Keratinocyte (primary cell): ENCODE results near the gene SNX13. TPM values are rescaled to one million over a fixed set of nuclear protein-coding genes. Genes with fewer than 3 reads are reported as not detected.

Experiments
- DNase-seq: peaks from one replicate; pipeline ENCODE4 v3.0.0-alpha.2; 2011; ENCODE audit warnings: low read depth, missing footprints, low spot score
- FAIRE-seq: peaks from 2 replicates; lab custom pipeline; 2011; peaks lifted over from hg19 to GRCh38; lab: Jason Lieb, UNC
- H2AFZ ChIP-seq: 2 replicates; pipeline ENCODE4 v1.6.0; 2012; ENCODE audit warnings: low read length, control low read depth, inconsistent platforms; ENCODE audit not compliant: control insufficient read depth
- H3K27ac ChIP-seq: 2 replicates; pipeline ENCODE4 v1.5.1; 2011; ENCODE audit warnings: low read length; ENCODE audit not compliant: control insufficient read depth, insufficient read depth
- H3K27me3 ChIP-seq: 3 replicates; pipeline ENCODE4 v1.6.0; 2011; ENCODE audit warnings: low read length; ENCODE audit not compliant: control insufficient read depth, insufficient read depth; ENCODE audit errors: extremely low read depth
- H3K36me3 ChIP-seq, 2 experiments: 2 replicates in 1 of 2; 3 replicates in 1 of 2; pipeline ENCODE4 v1.5.1; 2011; ENCODE audit warnings: low read length in 2 of 2, mild to moderate bottlenecking in 1 of 2; ENCODE audit not compliant: control insufficient read depth in 2 of 2, insufficient read depth in 2 of 2; ENCODE audit errors: extremely low read depth in 1 of 2
- H3K4me1 ChIP-seq: 3 replicates; pipeline ENCODE4 v1.5.1; 2011; ENCODE audit warnings: low read length; ENCODE audit not compliant: control insufficient read depth, insufficient read depth; ENCODE audit errors: extremely low read depth
- H3K4me2 ChIP-seq: 3 replicates; pipeline ENCODE4 v1.6.0; 2011; ENCODE audit warnings: low read depth, low read length; ENCODE audit not compliant: control insufficient read depth, insufficient read depth; ENCODE audit errors: extremely low read depth
- H3K4me3 ChIP-seq, 3 experiments: fragments of 200-600 bp in 1 of 3; sonication (generic) in 1 of 3; 2 replicates in 2 of 3; 3 replicates in 1 of 3; pipeline ENCODE4 v1.5.1; 2011 to 2016; ENCODE audit warnings: low read length in 3 of 3, mild to moderate bottlenecking in 3 of 3, control low read depth in 2 of 3, inconsistent platforms in 1 of 3, low read depth in 1 of 3, mixed read lengths in 1 of 3, mixed run types in 1 of 3, moderate library complexity in 1 of 3; ENCODE audit not compliant: control insufficient read depth in 2 of 3, insufficient read depth in 2 of 3; ENCODE audit errors: extremely low read depth in 1 of 3
- H3K79me2 ChIP-seq: 2 replicates; pipeline ENCODE4 v1.6.0; 2012; ENCODE audit warnings: low read length; ENCODE audit not compliant: control insufficient read depth, insufficient read depth
- H3K9ac ChIP-seq: 3 replicates; pipeline ENCODE4 v1.6.0; 2011; ENCODE audit warnings: low read length; ENCODE audit not compliant: control insufficient read depth, insufficient read depth; ENCODE audit errors: extremely low read depth
- H3K9me1 ChIP-seq: 3 replicates; pipeline ENCODE4 v1.6.0; 2011; ENCODE audit warnings: low read length; ENCODE audit not compliant: control insufficient read depth, insufficient read depth; ENCODE audit errors: extremely low read depth
- H3K9me3 ChIP-seq: 2 replicates; pipeline ENCODE4 v1.5.1; 2012; ENCODE audit warnings: low read depth, low read length; ENCODE audit not compliant: control insufficient read depth
- H4K20me1 ChIP-seq: 3 replicates; pipeline ENCODE4 v1.6.0; 2011; ENCODE audit warnings: low read length; ENCODE audit not compliant: control insufficient read depth, insufficient read depth; ENCODE audit errors: extremely low read depth
- CTCF ChIP-seq, 3 experiments: IDR thresholded peaks in 1 of 3; conservative IDR thresholded peaks in 1 of 3; optimal IDR thresholded peaks in 1 of 3; 2 replicates in 2 of 3; 3 replicates in 1 of 3; pipeline versions ENCODE3 to v1.5.1; 2011; ENCODE audit warnings: low read length in 3 of 3, mild to moderate bottlenecking in 3 of 3, moderate library complexity in 2 of 3, control low read depth in 1 of 3, inconsistent platforms in 1 of 3; ENCODE audit not compliant: insufficient read depth in 2 of 3; ENCODE audit errors: extremely low read depth in 1 of 3
- EZH2 ChIP-seq: IDR thresholded peaks from one replicate; pipeline ENCODE4 v1.6.1; 2012; ENCODE audit warnings: inconsistent platforms, mild to moderate bottlenecking, low read length, moderate library complexity
- dilution Hi-C: fragments of 300-500 bp; cut with MboI; formaldehyde crosslinking; loops from one replicate; pipeline ENCODE4 v1.7.0; 2020; ENCODE audit warnings: low sequenced_read_pairs; ENCODE audit not compliant: extremely low pct_ligation_motif_present
- polyA plus RNA-seq, 5 experiments: library from polyadenylated mRNA; depleted of rRNA in 3 of 5; stranded (reverse) in 3 of 5; stranded (forward) in 1 of 5; unstranded in 1 of 5; fragments of >200 nt; gene quantifications; 1 replicate in 1 of 5; 2 replicates in 3 of 5; 3 replicates in 1 of 5; pipeline versions ENCODE4 v1.2.1 to v1.2.3, GENCODE V29; 2011 to 2012; ENCODE audit warnings: missing spikeins in 2 of 5, low read depth in 1 of 5, low replicate concordance in 1 of 5

The SNX13 gene
- polyA plus RNA-seq, 1 donor (not counting 4 experiments of a cell fraction or from before 2014, with no cell fraction given), result 22.6 TPM

GRCh38 chr7:17962652-17963051 lies 22.4 kb upstream of the SNX13 start:
- dilution Hi-C loops, result no loop called here
- no peaks in the 10 kb centered on the region for H3K36me3 ChIP-seq
- FAIRE-seq (no peak), DNase-seq (no peak)
- no peak overlapping the region for H3K27ac ChIP-seq
- peaks cover 9% of the 10 kb centered on the region for H3K4me1 ChIP-seq
- H3K4me2 ChIP-seq, result no peak overlapping the region
- H4K20me1 ChIP-seq, result no peaks in the 10 kb centered on the region
- H3K79me2 ChIP-seq, result no peaks in the 10 kb centered on the region
- no peak overlapping the region for H2AFZ ChIP-seq
- no peaks in the 10 kb centered on the region for H3K9me3 ChIP-seq
- H3K4me3 ChIP-seq, result no peak overlapping the region
- H3K9me1 ChIP-seq, result no peaks in the 10 kb centered on the region
- H3K27me3 ChIP-seq, result no peaks in the 10 kb centered on the region
- H3K9ac ChIP-seq, result no peak overlapping the region
- TF ChIP-seq CTCF (optimal IDR thresholded peaks at IDR 0.05 in 1 of 3, IDR thresholded peaks at IDR 0.05 in 1 of 3, conservative IDR thresholded peaks at IDR 0.05 in 1 of 3; ENCODE audit: extremely low read depth in 1 of 3, insufficient read depth in 2 of 3, low read length in 3 of 3) (no peak), EZH2 (no peak)

- H3K4me1 ChIP-seq, result no peaks in the 10 kb centered on the region
- no peaks in the 10 kb centered on the region for H3K27me3 ChIP-seq
- H2AFZ ChIP-seq, result no peak overlapping the region
- H3K9me3 ChIP-seq, result no peaks in the 10 kb centered on the region
- dilution Hi-C loops, result no loop called here
- no peak overlapping the region for H3K9ac ChIP-seq
- TF ChIP-seq EZH2 (no peak), CTCF (optimal IDR thresholded peaks at IDR 0.05 in 1 of 3, IDR thresholded peaks at IDR 0.05 in 1 of 3, conservative IDR thresholded peaks at IDR 0.05 in 1 of 3; ENCODE audit: extremely low read depth in 1 of 3, insufficient read depth in 2 of 3, low read length in 3 of 3) (no peak)
- H3K36me3 ChIP-seq, result no peaks in the 10 kb centered on the region
- no peak overlapping the region for H3K4me2 ChIP-seq
- FAIRE-seq (no peak), DNase-seq (no peak)
- H3K27ac ChIP-seq, result no peak overlapping the region
- H4K20me1 ChIP-seq, result no peaks in the 10 kb centered on the region
- H3K79me2 ChIP-seq, result no peaks in the 10 kb centered on the region
- no peaks in the 10 kb centered on the region for H3K9me1 ChIP-seq
- H3K4me3 ChIP-seq, result no peak overlapping the region
Observed at GRCh38 chr7:17957871-17958270, 17.6 kb upstream of the SNX13 start.
